ENCODE results near the gene BNC2. TPM values are rescaled to one million over a fixed set of nuclear protein-coding genes. Genes with fewer than 3 reads are reported as not detected.

Gene BNC2
- total RNA-seq, 4 donors from 2014 or later, result 3.9 to 45.4 (median 13.1) TPM

- Histone ChIP-seq H3K27me3 (no peaks in the 10 kb centered on the region), H3K4me1 (no peaks in the 10 kb centered on the region), H3K36me3 (no peaks in the 10 kb centered on the region), H3K4me3 (no peak overlapping the region), H3K27ac (no peak overlapping the region), H3K9me3 (no peaks in the 10 kb centered on the region)
- no peak for DNase-seq
- TF ChIP-seq CTCF (IDR thresholded peaks at IDR 0.05) (no peak), POLR2A (IDR thresholded peaks at IDR 0.05) (no peak)
Observed at GRCh38 chr9:16680541-16680940, 189.9 kb downstream of the BNC2 start.

DNA sequence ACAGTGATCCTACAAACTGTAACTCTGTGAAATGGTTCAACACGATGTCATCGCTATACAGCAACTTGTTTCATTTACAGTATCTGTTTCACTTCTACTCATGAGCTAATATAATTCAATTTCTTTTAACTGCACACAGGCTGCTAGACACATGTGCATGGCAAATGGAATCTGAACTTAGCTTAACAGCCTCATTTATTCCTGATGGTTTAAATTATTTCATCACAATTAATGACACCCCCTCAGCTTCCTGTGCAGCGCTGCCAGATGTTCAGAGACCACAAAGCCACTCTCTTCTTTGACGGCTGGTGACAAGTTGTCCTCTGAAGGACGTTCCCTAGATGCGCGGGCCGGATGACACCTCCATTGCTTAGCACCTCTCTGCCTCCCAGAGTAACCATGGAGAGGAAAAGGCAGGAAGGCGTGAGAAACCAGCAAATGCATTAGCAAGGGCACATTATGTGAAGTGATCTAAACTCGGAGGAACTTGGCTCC is 191.1 kb downstream of the BNC2 start:
- H3K27ac ChIP-seq, result no peak overlapping the region
- no peaks in the 10 kb centered on the region for H3K27me3 ChIP-seq
- TF ChIP-seq POLR2A (IDR thresholded peaks at IDR 0.05) (no peak), CTCF (IDR thresholded peaks at IDR 0.05) (no peak)
- no peaks in the 10 kb centered on the region for H3K36me3 ChIP-seq
- H3K4me3 ChIP-seq, result no peak overlapping the region
- DNase-seq, result no peak
- H3K9me3 ChIP-seq, result no peaks in the 10 kb centered on the region
- no peaks in the 10 kb centered on the region for H3K4me1 ChIP-seq

DNA sequence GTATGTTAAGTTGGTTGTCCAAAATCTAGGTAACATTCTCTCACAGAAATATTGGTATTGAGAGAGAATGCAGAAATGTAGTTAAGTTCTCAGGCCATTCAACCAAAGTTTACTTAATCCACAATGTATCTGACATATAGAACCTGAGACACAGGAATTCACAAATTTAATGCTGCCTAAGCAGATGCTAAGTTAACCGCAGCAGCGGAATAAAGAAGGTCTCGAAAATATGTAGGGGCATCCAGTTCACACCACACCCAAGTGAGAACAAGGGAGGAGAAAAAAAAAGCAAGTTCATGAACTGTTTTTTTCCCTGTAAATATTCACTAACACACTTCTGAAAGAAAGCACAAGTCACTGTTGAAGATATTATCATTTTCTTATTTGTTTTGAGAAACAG is 194.0 kb downstream of the BNC2 start:
- H3K4me3 ChIP-seq, result no peak overlapping the region
- H3K36me3 ChIP-seq, result no peaks in the 10 kb centered on the region
- H3K9me3 ChIP-seq, result no peaks in the 10 kb centered on the region
- no peak for DNase-seq
- H3K4me1 ChIP-seq, result no peaks in the 10 kb centered on the region
- no peaks in the 10 kb centered on the region for H3K27me3 ChIP-seq
- H3K27ac ChIP-seq, result no peak overlapping the region
- no peak for TF ChIP-seq POLR2A (IDR thresholded peaks at IDR 0.05)
- TF ChIP-seq CTCF (IDR thresholded peaks at IDR 0.05), result no peak

DNA sequence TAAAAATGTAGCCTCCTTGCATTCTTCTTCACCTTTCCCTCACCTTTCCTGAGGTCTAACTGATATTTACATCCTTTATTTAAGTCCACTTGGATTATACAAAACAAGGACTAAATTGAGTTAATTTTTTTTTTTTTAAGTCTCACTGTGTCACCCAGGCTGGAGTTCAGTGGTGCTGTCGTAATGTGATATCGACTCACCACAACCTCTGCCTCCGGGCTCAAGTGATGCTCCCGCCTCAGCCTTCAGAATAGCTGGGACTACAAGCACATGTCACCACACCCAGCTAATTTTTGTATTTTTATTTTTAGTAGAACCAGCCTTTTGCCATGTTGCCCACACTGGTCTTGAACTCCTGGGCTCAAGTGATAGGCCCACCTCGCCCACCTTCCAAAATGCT is 195.3 kb downstream of the BNC2 start:
- no peak overlapping the region for H3K4me3 ChIP-seq
- H3K36me3 ChIP-seq, result no peaks in the 10 kb centered on the region
- no peak for DNase-seq
- no peaks in the 10 kb centered on the region for H3K4me1 ChIP-seq
- H3K27ac ChIP-seq, result no peak overlapping the region
- no peaks in the 10 kb centered on the region for H3K27me3 ChIP-seq
- H3K9me3 ChIP-seq, result no peaks in the 10 kb centered on the region
- TF ChIP-seq POLR2A (IDR thresholded peaks at IDR 0.05) (no peak), CTCF (IDR thresholded peaks at IDR 0.05) (no peak)

DNA sequence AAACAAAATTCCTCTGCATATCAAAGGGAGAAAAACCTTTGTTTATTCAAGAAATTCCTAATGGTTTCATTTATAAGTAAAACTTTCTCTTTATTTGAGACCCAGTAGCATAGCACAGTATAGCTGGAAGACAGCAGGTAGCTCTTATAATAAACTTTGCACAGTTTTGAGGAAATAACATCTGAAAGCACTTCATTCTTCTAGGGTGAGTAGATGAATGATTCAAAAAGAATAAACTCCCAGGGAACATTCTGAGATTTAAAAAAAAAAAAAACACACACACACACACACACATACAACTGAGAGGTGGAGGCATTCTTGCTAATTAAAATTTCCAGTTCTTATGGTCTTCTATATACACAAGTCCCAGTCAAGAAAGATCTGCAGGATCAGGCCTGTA is 197.3 kb downstream of the BNC2 start:
- DNase-seq, result no peak
- no peak overlapping the region for H3K4me3 ChIP-seq
- TF ChIP-seq POLR2A (IDR thresholded peaks at IDR 0.05), result no peak
- no peak for TF ChIP-seq CTCF (IDR thresholded peaks at IDR 0.05)

DNA sequence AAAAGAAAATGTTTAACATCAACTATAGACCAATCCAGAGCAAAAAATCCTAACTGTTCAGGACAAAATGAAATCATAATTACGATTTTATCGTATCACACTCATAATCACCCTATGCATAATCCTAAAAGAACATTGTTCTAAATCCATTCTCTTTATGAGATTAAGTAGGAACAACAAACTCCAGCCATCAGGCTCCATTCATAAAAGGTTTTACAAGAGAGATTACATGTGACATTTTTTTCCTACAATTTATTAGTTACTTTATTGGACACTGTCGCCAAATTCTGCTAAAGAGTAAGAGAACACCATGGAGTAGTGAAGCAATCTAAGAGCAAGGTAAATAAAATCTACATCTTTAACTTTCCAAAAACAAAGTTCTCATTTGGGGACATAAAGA is 198.0 kb downstream of the BNC2 start:
- H3K9me3 ChIP-seq, result no peaks in the 10 kb centered on the region
- no peak for TF ChIP-seq POLR2A (IDR thresholded peaks at IDR 0.05)
- no peak for TF ChIP-seq CTCF (IDR thresholded peaks at IDR 0.05)
- H3K27me3 ChIP-seq, result no peaks in the 10 kb centered on the region
- no peak overlapping the region for H3K27ac ChIP-seq
- H3K4me3 ChIP-seq, result no peak overlapping the region
- H3K36me3 ChIP-seq, result no peaks in the 10 kb centered on the region
- no peaks in the 10 kb centered on the region for H3K4me1 ChIP-seq
- no peak for DNase-seq

More for the DNA sequence above, 197.3 kb downstream of the BNC2 start:
- H3K27me3 ChIP-seq, result no peaks in the 10 kb centered on the region
- no peaks in the 10 kb centered on the region for H3K36me3 ChIP-seq
- H3K4me1 ChIP-seq, result no peaks in the 10 kb centered on the region
- H3K27ac ChIP-seq, result no peak overlapping the region
- no peaks in the 10 kb centered on the region for H3K9me3 ChIP-seq

Data from Peyer's patch (tissue), 4 donors.